A673 (cell line): ENCODE results near the gene TNFRSF21.
"Not testable (repeated sequence)": the region's sequence is repeated elsewhere in the genome, so short reads cannot be mapped to it uniquely, and the experiment has no call there.

Experiments used
- CTCF ChIP-seq: fragments of 300-800, 200-600 bp; sonication (generic); conservative IDR thresholded peaks from 2 replicates; pipeline ENCODE4 v1.5.1; 2017; ENCODE audit warnings: low read depth, mild to moderate bottlenecking, antibody characterized with exemption, low read length, moderate library complexity, mixed read lengths
- EZH2 ChIP-seq: fragments of 200-600 bp; sonication (generic); IDR thresholded peaks from 2 replicates; pipeline ENCODE4 v1.6.1; 2017; ENCODE audit warnings: borderline replicate concordance, low read depth, mild to moderate bottlenecking, mixed read lengths, antibody characterized with exemption, low read length; ENCODE audit not compliant: poor library complexity, severe bottlenecking

GRCh38 chr6:47228093-47228492, 81.6 kb downstream of the TNFRSF21 start:
- not testable (repeated sequence) for TF ChIP-seq CTCF, EZH2
